ENCODE results near the gene PPP2R2B. TPM values are rescaled to one million over a fixed set of nuclear protein-coding genes. Genes with fewer than 3 reads are reported as not detected.

The PPP2R2B gene
- total RNA-seq, 1 donor from 2014 or later: 136 TPM

DNA sequence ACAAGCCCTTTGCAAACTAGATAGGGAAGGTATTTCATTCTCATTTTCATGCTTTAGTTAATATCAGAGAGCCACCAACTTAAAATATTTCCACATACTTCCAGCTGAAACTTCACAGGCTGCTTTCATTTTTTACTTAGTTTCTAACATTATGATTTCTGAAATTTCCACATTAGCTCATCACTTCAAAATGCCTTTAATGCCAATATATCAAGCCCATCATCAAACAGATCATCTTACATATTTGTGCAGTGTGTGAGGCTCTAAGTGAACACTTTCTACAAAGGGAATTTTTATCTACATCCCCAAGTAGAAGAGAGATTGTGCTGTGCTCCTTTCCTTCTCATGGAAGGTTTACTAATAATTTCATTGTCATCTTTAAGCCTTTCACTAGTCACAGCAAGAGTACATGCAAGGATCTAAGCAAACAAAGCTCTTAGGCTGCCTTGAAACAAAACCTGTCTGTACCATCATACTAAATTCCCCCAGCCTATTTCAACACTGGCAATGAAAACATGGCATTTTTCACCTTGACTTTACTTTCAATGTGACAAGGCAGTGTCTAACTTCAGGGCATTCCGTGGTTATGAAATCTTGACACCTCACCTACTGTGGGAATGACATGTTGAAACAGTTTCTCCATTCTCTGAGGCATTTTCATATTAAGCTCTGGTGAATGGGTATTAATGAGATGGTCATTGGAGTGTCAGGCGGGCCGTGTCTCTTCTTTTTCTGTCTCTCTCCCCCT, 45.4 kb downstream of the PPP2R2B start:
- FAIRE-seq (no peak), DNase-seq (ENCODE audit: low spot score in 2 of 2) (no peak)

DNA sequence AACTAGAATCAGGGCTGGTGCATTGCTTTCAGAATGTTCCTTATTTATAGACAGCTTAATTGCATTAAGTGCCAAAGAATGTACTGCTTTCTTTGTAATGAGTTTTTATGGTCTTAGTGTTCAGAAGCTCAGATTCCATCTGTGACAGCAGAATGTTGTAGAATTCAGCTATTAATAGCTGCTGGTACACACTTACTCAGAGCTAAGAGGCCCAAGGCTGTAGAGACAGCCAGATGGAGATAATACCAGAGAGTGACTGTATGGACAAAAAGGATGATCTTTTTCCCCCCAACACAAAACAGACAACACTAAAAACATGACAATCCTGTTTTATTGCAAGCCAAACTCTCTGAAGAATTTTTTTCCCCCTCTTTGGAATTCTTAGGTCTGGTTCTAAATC, 50.2 kb downstream of the PPP2R2B start:
- FAIRE-seq (no peak), DNase-seq (ENCODE audit: low spot score in 2 of 2) (no peak)

GRCh38 chr5:146827901-146828300, 50.7 kb downstream of the PPP2R2B start:
- FAIRE-seq (no peak), DNase-seq (ENCODE audit: low spot score in 2 of 2) (no peak)

DNA sequence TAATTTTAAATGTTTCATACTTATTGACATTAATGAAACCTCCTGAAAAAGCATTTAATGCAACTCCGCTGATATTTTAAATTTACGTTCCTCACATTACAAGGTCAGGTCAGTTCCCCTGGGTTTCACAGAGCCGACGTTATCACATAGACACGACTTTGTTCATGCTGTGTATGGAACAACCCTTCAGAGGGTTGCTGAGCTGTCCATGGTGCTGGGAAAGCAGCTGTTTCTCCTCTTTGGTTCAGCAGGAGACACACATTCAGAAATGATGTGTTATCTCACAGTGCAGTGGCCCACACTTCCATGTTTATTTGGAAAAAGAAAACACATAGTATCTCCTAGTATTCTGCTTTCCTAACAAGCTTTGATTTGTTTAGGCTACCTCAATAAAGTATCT, 53.5 kb downstream of the PPP2R2B start:
- FAIRE-seq (no peak), DNase-seq (ENCODE audit: low spot score in 2 of 2) (no peak)

DNA sequence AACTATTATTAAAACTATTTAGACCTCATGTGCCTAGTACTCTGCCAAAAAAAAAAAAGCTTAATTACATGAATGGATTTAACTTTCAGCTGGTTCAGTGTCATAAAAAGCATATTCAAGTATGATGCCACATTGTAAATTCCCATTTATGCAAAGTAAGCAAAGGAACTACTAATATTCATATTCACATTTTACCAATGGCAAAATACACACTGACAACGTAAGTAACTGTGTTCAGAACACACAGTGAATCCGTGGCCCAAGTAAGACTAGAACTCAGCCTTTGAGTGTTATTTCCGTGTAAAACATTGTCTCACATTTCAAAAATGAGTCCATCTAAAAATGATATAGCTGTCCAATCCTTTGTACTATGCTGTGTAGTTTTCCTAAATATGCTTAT, 56.8 kb downstream of the PPP2R2B start:
- no peak for DNase-seq (ENCODE audit: low spot score in 2 of 2)
- no peak for FAIRE-seq

DNA sequence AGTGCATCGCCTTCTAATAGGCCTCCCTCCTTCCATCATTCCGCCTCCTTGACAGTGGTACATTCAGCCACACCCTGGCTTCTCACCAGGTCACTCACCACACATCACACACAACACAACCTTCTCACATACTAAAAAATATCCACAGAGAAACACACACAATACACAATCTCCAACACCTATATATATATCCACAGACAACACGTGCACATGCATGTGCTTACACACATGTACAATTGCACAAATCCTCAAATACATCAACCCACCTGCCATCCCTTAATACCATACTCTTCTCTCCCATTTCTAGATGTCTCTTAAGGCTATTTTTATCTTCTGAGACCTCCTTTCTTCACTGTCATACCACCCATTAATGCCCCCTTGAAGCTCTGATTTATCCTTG, 57.6 kb downstream of the PPP2R2B start:
- DNase-seq (ENCODE audit: low spot score in 2 of 2) (no peak), FAIRE-seq (no peak)

GRCh38 chr5:146818822-146819221, 59.7 kb downstream of the PPP2R2B start:
- no peak for FAIRE-seq
- DNase-seq (ENCODE audit: low spot score in 2 of 2): no peak

DNA sequence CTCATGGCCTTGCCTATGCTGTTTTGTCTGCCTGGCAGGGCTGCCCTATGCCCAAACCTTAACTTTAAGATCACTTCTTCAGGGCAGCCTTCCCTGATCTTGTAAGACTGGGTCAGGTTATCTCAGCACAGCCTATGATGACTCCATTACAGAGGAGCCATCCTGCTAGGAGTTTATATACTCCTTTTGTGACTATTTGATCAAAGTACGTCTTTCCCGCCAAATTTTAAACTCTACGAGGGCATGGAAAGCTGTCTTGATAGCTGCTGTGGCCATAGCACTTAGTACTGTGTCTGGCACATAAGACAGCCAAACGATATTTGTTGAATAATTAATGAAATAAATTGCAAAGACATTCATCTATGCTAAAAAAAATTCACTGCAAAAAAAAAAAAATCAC, 60.6 kb downstream of the PPP2R2B start:
- DNase-seq (ENCODE audit: low spot score in 2 of 2): no peak
- no peak for FAIRE-seq

DNA sequence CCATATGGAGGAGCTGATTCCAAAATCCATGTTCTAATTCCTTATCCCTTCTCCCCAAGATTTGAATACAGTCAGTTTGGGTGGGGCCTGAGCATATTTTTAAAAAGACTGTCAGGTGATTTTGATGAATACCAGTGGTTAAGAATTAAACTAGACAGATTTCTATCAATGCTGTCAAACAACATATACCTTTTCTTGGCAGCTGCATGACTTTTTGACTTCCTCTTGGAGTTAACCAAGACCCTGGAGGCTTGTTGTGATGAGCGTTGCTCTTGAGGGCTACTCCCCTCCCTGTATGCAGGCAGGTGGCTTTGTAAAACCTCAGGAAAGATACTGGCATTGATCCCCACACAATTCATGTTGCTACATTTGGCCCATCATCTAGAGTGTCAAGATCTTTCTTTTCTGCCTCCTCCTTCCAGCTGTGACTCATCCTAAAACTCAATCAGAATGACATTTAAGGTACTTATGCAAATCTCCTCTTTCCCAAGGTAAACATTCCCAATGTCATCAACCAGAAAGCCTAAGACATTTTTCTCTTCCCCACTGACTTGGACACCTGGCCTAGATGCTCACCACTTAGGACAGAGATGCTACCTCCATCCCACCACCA, 61.7 kb downstream of the PPP2R2B start:
- FAIRE-seq (no peak), DNase-seq (ENCODE audit: low spot score in 2 of 2) (no peak)

- DNase-seq (ENCODE audit: low spot score in 2 of 2) (no peak), FAIRE-seq (no peak)
Measured at GRCh38 chr5:146815411-146815810, 63.1 kb downstream of the PPP2R2B start.

DNA sequence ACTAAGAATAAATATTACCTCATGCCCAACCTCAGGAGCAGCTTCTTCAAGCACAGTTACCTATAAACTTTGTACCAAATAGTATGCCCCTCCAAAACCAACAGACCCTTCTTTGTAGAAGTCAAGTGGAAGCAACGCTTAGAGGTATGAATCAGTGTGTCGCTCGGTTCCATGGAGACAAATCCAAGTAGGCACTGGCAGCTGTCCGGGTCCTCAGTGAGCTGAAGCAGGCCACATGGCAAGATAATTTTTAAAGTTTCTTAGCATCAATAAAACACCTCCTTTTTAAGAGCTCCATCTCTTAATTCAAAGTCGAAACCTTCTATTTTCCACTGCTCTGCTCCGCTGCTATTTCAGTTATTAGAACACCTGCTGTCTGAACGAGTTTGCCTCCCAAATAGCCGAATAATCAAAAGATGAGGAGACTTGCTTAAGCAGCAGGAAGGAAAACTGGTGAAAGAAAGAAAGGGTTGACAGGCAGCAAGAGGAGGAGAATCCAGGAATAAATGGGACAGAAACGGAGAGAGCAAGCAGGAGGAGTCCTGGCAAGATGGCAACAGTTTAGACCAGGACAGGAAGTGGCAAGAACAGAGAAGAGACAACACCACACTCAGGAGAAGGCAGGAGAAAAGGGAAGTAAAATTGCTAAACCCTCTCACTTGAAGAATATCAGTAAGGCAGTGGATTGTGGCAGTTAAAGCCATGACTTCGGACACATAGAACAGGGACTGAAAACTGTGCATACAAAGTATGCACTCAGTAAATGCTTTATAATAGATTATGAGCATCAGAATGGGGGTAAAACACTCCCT, 65.0 kb downstream of the PPP2R2B start:
- DNase-seq (ENCODE audit: low spot score in 2 of 2) (no peak), FAIRE-seq (no peak)

GRCh38 chr5:146805081-146805480, 73.5 kb downstream of the PPP2R2B start:
- DNase-seq (ENCODE audit: low spot score in 2 of 2): no peak
- FAIRE-seq: no peak

DNA sequence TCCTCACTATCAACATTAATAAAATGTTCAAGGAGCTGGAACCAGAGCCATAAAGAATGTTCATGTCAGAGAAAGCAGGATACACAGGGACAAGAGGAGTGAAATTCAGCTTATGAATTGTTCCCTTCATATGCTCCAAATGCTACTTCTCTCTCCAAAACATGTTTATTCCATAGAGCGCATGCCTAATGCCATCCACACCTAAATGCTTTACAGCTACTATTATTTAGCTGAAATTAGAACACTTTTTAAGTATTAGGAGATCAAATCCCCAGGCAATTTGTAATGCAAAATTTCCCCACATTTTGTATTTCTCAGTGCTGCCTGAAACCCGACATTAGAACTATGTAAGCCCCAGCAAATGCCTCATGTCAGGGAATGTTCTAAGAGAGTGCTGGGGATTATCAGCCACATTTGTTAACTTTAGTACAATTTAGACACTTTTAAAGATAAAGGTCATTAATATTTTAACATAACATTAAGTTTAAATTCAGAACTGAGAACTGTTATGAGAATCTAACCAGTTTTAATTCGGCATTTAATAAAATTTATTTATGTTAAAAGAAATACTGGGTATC, 75.5 kb downstream of the PPP2R2B start:
- DNase-seq (ENCODE audit: low spot score in 2 of 2) (no peak), FAIRE-seq (no peak)

- no peak for DNase-seq (ENCODE audit: low spot score in 2 of 2)
Measured at GRCh38 chr5:146799671-146800070, 78.9 kb downstream of the PPP2R2B start.

GRCh38 chr5:146799231-146799630, 79.3 kb downstream of the PPP2R2B start:
- DNase-seq (ENCODE audit: low spot score in 2 of 2) (no peak), FAIRE-seq (no peak)

More at GRCh38 chr5:146799671-146800070, 78.9 kb downstream of the PPP2R2B start:
- FAIRE-seq: no peak

GRCh38 chr5:146797658-146798057, 80.9 kb downstream of the PPP2R2B start:
- FAIRE-seq: no peak
- DNase-seq (ENCODE audit: low spot score in 2 of 2): no peak

DNA sequence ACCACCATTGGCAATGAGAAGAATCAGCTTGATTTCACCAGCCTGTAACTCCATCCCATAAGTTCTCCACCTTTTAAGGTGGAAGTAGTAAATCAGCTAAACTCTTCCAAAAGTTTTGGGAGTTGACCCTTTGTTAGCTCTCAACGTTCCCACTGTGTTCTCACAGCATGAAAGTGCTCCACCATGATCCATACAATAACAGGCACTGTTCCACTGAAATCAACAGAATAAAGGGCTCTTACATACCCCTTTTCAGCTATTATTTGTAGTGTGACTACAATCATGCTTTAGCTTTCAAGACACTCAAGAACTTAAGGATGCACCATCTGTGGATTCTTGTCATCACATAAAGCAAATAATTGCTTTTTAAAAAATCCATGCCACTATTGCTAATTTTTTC, 81.6 kb downstream of the PPP2R2B start:
- DNase-seq (ENCODE audit: low spot score in 2 of 2) (no peak), FAIRE-seq (no peak)

DNA sequence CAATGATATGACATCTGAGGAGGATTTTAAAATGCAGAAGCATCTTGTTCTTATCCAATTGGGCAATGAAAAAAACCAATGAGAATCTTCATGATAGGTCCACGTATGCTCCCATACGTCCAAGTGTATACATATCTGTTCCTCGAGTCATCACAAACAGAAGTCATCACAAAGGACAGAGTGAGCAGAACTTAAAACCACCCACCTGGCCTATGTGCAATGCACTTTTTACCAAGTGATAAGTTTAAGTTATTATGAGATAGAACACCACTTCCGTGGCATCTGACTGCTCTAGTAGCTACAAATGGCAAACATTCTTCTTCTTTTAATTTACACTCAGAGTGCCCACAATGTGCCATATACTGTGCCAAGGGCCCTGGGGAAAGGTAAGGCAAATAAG, 82.4 kb downstream of the PPP2R2B start:
- DNase-seq (ENCODE audit: low spot score in 2 of 2) (no peak), FAIRE-seq (no peak)

GRCh38 chr5:146794326-146795029, 84.1 kb downstream of the PPP2R2B start:
- FAIRE-seq: no peak

GRCh38 chr5:146793709-146794108, 84.8 kb downstream of the PPP2R2B start:
- DNase-seq (ENCODE audit: low spot score in 2 of 2) (no peak), FAIRE-seq (no peak)

More at GRCh38 chr5:146794326-146795029, 84.1 kb downstream of the PPP2R2B start:
- DNase-seq (ENCODE audit: low spot score in 2 of 2): no peak
